ENCODE data around the gene DMRTB1. TPM values are rescaled to one million over a fixed set of nuclear protein-coding genes. Genes with fewer than 3 reads are reported as not detected.

The DMRTB1 gene
- not detected for total RNA-seq (2013)
- polyA plus RNA-seq (not detected), polyA minus RNA-seq (not detected in 2 replicates), total RNA-seq (0 to 0.30 (median 0) reads per million in 11 experiments)

DNA sequence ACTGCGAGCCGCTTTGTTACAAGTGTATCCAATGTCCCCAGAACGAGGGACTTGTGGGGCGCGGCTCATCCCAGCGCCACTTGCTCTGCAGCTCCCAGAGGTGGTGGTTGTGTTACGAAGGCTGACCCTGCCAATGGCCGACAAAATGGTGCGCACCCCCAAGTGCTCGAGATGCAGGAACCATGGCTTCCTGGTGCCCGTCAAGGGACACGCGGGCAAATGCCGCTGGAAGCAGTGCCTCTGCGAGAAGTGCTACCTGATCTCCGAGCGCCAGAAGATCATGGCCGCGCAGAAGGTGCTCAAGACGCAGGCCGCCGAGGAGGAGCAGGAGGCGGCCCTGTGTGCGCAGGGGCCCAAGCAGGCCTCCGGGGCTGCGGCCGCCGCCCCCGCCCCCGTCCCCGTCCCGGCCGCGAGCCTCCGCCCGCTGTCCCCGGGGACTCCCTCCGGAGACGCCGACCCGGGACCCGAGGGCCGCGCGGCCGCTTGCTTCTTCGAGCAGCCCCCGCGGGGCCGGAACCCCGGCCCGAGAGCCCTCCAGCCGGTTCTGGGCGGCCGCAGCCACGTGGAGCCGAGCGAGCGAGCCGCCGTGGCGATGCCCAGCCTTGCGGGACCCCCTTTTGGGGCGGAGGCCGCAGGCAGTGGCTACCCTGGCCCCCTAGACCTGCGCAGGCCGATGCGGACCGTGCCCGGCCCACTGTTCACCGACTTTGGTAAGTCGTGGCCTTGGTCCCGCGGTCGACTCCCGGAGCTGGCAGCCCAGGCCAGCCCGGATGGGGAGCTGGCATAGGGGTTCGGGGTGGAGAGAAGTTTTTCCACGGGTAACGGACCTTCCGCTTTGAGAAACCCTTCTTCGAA is at the start of gene DMRTB1:
Gene DMRTB1, plus strand, starts transcription at position 79 of the 855 bp plus-strand sequence. Its CDS starts 55 bp downstream, at position 134.
- Histone ChIP-seq H3K4me3 (replicated peaks in 1 of 3; ENCODE audit: low read depth in 2 of 3, low read length in 3 of 3) (no peak within 1 kb of the TSS), H4K20me1 (ENCODE audit: insufficient read depth, low read length) (no peaks in the 10 kb centered on the region), H3K27me3 (ENCODE audit: control insufficient read depth in 2 of 2, insufficient read depth in 2 of 2, low read length in 2 of 2) (no peaks in the 10 kb centered on the region), H3K9me3 (replicated peaks in 1 of 2; ENCODE audit: control insufficient read depth in 1 of 2, insufficient read depth in 1 of 2, low read length in 2 of 2) (no peaks in the 10 kb centered on the region), H3K79me2 (ENCODE audit: insufficient read depth, low read length) (no peaks in the 10 kb centered on the region), H3K4me1 (ENCODE audit: control insufficient read depth in 1 of 2, insufficient read depth in 2 of 2, low read length in 2 of 2) (no peaks in the 10 kb centered on the region), H3K27ac (ENCODE audit: low read depth in 1 of 2, low read length in 2 of 2) (no peak within 1 kb of the TSS), H3K9ac (ENCODE audit: insufficient read depth, low read length, poor library complexity, severe bottlenecking) (no peak within 1 kb of the TSS), H2AFZ (ENCODE audit: insufficient read depth, low read depth, low read length, poor library complexity, severe bottlenecking) (no peak within 1 kb of the TSS), H3K36me3 (replicated peaks in 1 of 2; ENCODE audit: control insufficient read depth in 1 of 2, insufficient read depth in 2 of 2, low read length in 2 of 2) (no peaks in the 10 kb centered on the region), H3K4me2 (replicated peaks; ENCODE audit: extremely low read depth, low read length, poor library complexity, severe bottlenecking) (no peak within 1 kb of the TSS)
- H3K27ac Mint-ChIP-seq: no peak within 1 kb of the TSS
- 95% methylated on average over 75 of the region's 82 CpGs for WGBS (ENCODE audit: insufficient coverage)
- H3K4me1 Mint-ChIP-seq: no peaks in the 10 kb centered on the region
- TF ChIP-seq, protein P1, sequence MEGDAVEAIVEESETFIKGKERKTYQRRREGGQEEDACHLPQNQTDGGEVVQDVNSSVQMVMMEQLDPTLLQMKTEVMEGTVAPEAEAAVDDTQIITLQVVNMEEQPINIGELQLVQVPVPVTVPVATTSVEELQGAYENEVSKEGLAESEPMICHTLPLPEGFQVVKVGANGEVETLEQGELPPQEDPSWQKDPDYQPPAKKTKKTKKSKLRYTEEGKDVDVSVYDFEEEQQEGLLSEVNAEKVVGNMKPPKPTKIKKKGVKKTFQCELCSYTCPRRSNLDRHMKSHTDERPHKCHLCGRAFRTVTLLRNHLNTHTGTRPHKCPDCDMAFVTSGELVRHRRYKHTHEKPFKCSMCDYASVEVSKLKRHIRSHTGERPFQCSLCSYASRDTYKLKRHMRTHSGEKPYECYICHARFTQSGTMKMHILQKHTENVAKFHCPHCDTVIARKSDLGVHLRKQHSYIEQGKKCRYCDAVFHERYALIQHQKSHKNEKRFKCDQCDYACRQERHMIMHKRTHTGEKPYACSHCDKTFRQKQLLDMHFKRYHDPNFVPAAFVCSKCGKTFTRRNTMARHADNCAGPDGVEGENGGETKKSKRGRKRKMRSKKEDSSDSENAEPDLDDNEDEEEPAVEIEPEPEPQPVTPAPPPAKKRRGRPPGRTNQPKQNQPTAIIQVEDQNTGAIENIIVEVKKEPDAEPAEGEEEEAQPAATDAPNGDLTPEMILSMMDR (IDR thresholded peaks at IDR 0.05): no peak
- peaks cover 0 to 2% (median 0%) of the 10 kb centered on the region in 7 donors for H3K9me3 Mint-ChIP-seq
- H3K36me3 Mint-ChIP-seq: no peaks in the 10 kb centered on the region
- intact Hi-C loops (cut with micrococcal nuclease): no loop called here
- DNase-seq: no peak
- H3K27me3 Mint-ChIP-seq (ENCODE audit: low read depth in 3 of 3): peaks cover 0 to 2% (median 1%) of the 10 kb centered on the region in 3 donors
- no peak within 1 kb of the TSS for H3K4me3 Mint-ChIP-seq

DNA sequence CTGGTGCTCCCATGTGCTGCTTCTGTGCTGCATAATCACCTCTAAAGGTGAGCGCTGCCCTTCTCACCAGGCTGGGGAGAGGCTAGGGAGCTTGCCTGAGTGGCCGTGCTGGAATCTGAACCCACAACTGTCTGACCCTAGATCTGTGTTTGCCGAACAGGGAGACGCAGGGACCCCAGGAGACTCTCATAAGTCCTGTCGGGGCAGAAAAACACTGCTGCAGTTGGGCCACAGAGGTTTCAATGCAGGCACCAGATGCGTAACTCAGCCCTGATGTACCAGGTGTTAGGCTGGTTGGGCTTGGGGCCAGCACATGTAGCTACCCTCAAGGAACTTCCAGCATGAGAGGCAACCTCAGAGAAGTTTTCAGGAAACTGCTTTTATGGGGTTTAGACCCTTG is 49.5 kb upstream of the DMRTB1 start:
- H3K27ac Mint-ChIP-seq: no peak overlapping the region
- H2AFZ ChIP-seq (ENCODE audit: insufficient read depth, low read depth, low read length, poor library complexity, severe bottlenecking): no peak overlapping the region

More for the DNA sequence above, 49.5 kb upstream of the DMRTB1 start:
- no peaks in the 10 kb centered on the region for H3K4me1 ChIP-seq (ENCODE audit: control insufficient read depth in 1 of 2, insufficient read depth in 2 of 2, low read length in 2 of 2)
- H3K9me3 ChIP-seq (replicated peaks in 1 of 2; ENCODE audit: control insufficient read depth in 1 of 2, insufficient read depth in 1 of 2, low read length in 2 of 2): no peaks in the 10 kb centered on the region
- no peaks in the 10 kb centered on the region for H3K36me3 ChIP-seq (replicated peaks in 1 of 2; ENCODE audit: control insufficient read depth in 1 of 2, insufficient read depth in 2 of 2, low read length in 2 of 2)
- peaks cover 0 to 2% (median 0%) of the 10 kb centered on the region in 7 donors for H3K9me3 Mint-ChIP-seq
- TF ChIP-seq, protein P1 (IDR thresholded peaks at IDR 0.05): no peak
- no peaks in the 10 kb centered on the region for H3K79me2 ChIP-seq (ENCODE audit: insufficient read depth, low read length)
- WGBS (ENCODE audit: insufficient coverage): 100% methylated on average over 6 of the region's 6 CpGs
- H3K36me3 Mint-ChIP-seq: no peaks in the 10 kb centered on the region
- peaks cover 0 to 10% (median 3%) of the 10 kb centered on the region in 3 donors for H3K27me3 Mint-ChIP-seq (ENCODE audit: low read depth in 3 of 3)
- DNase-seq: no peak
- no peak overlapping the region for H3K27ac ChIP-seq (ENCODE audit: low read depth in 1 of 2, low read length in 2 of 2)
- H3K4me1 Mint-ChIP-seq: no peaks in the 10 kb centered on the region
- intact Hi-C loops (cut with micrococcal nuclease): no loop called here
- no peak overlapping the region for H3K4me3 ChIP-seq (replicated peaks in 1 of 3; ENCODE audit: low read depth in 2 of 3, low read length in 3 of 3)
- H3K9ac ChIP-seq (ENCODE audit: insufficient read depth, low read length, poor library complexity, severe bottlenecking): no peak overlapping the region
- H4K20me1 ChIP-seq (ENCODE audit: insufficient read depth, low read length): no peaks in the 10 kb centered on the region
- no peak overlapping the region for H3K4me3 Mint-ChIP-seq
- H3K27me3 ChIP-seq (ENCODE audit: control insufficient read depth in 2 of 2, insufficient read depth in 2 of 2, low read length in 2 of 2): no peaks in the 10 kb centered on the region
- H3K4me2 ChIP-seq (replicated peaks; ENCODE audit: extremely low read depth, low read length, poor library complexity, severe bottlenecking): no peak overlapping the region
